C4-2B (cell line): ENCODE data around the gene CHRNA10.

ENCODE experiments used
- ZFX ChIP-seq: fragments of 450-650 bp; IDR thresholded peaks from 2 replicates; pipeline ENCODE4 v1.6.1; 2017
- TF ChIP-seq, protein P1 (sequence below): fragments of 450-650 bp; conservative IDR thresholded peaks from 2 replicates; pipeline ENCODE4 v1.5.1; 2017; ENCODE audit warnings: mild to moderate bottlenecking

GRCh38 chr11:3626250-3626960 lies 44.8 kb downstream of the CHRNA10 start:
- TF ChIP-seq, protein P1, sequence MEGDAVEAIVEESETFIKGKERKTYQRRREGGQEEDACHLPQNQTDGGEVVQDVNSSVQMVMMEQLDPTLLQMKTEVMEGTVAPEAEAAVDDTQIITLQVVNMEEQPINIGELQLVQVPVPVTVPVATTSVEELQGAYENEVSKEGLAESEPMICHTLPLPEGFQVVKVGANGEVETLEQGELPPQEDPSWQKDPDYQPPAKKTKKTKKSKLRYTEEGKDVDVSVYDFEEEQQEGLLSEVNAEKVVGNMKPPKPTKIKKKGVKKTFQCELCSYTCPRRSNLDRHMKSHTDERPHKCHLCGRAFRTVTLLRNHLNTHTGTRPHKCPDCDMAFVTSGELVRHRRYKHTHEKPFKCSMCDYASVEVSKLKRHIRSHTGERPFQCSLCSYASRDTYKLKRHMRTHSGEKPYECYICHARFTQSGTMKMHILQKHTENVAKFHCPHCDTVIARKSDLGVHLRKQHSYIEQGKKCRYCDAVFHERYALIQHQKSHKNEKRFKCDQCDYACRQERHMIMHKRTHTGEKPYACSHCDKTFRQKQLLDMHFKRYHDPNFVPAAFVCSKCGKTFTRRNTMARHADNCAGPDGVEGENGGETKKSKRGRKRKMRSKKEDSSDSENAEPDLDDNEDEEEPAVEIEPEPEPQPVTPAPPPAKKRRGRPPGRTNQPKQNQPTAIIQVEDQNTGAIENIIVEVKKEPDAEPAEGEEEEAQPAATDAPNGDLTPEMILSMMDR: no peak
- TF ChIP-seq ZFX: no peak
